CD4-positive, alpha-beta T cell treated with Interleukin-6 at 100 ng/mL for 8 hours (primary cell): ENCODE data around the gene AKR1A1.
"Not testable (repeated sequence)": the region's sequence is repeated elsewhere in the genome, so short reads cannot be mapped to it uniquely, and the experiment has no call there.

ENCODE experiments used
- DNase-seq: peaks from one replicate; pipeline ENCODE4 v3.0.0-alpha.2; 2020; ENCODE audit warnings: mixed read lengths, low spot score

The AKR1A1 gene

DNA sequence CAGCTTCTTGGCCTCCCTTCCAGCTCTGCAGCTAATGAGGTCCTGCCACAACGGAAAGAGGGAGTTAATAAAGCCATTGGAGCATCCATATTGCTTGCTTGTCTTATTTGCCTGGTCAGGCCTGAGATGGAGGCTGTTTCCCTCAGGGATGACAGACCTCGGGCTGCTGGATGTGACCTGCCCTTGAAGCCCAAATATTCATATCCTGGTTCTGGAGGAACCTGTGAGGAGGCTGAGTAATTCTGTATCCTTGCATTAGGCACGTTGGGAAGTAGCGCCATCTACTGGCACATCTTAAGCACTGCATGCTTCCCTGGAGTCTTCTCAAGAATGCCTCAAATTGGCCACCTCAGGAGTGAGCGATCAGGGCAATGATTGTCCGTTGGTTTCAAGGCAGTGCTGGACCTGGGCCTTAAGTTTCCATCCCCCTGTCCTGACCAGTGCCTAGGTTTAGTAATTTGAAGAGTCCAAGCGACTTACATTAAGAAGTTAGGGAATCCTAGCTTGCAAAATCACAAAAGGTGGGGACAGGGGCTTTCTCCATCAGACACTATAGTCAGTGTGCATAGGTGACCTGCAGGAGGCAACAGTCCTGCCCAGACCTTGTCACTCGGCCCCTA, 19.4 kb downstream of the AKR1A1 start:
- peak; percentile 74 for DNase-seq

DNA sequence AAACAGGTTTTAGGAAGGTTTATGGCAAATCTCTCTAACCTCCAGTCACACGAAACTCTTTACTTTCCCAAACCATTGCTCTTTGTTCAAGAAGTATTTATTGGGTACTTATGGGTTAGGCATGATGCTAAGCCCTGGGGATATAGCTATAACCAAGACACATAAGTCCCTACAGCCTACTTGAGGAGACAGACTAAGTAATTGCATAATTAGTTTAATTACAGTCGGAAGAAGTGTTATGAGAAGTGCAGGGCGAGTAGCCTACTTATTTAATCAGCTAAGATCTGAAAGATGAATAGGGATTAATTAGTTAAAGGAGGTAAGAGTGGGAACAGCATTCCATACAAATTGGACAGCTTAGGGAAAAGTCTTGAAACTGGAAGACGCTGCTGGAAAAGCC, 20.0 kb downstream of the AKR1A1 start:
- no peak for DNase-seq

- DNase-seq: no peak
These were observed 22.7 kb downstream of the AKR1A1 start for GRCh38 chr1:45573231-45573804.

DNA sequence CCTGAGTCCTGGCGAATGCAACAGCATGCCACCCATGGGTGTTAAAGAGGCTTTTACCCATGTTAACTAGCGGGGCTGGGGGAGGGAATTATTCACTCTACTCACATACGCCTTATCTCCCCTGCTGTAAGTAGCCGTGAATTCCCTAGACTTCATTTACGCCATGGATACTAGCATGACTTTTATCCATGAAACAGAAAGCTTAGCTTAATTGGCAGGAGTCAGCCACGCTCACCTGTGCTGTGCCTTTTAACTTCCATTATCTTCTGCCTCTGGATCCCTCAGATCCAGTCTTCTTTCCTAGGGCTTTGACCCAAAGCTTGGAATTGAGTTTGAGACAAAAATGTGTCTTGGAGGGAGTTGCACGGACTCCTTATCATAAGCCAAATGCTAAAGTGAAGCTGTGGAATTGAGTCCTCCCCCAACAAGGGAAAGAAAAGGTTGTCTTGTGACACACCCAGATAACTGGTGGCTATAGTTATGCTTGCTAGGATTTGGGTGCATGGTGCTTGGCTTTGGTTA, 23.5 kb downstream of the AKR1A1 start:
- no peak for DNase-seq

GRCh38 chr1:45583264-45583665, 32.6 kb downstream of the AKR1A1 start:
- peak; percentile 96 for DNase-seq

GRCh38 chr1:45583666-45584350, 33.2 kb downstream of the AKR1A1 start, which contains the start of gene NASP:
Gene NASP (plus strand): TSS chr1:45584041. CDS start chr1:45584147, 106 bp downstream.
- peak; percentile 87 for DNase-seq

GRCh38 chr1:45584351-45585109, 33.9 kb downstream of the AKR1A1 start:
- DNase-seq: peak; percentile 88

GRCh38 chr1:45585110-45585426, 34.4 kb downstream of the AKR1A1 start:
- DNase-seq: no peak

- no peak for DNase-seq
These were observed 35.0 kb downstream of the AKR1A1 start for GRCh38 chr1:45585496-45586075.

GRCh38 chr1:45586769-45587168, 36.1 kb downstream of the AKR1A1 start:
- DNase-seq: no peak

GRCh38 chr1:45589861-45590260, 39.2 kb downstream of the AKR1A1 start:
- DNase-seq: no peak

DNA sequence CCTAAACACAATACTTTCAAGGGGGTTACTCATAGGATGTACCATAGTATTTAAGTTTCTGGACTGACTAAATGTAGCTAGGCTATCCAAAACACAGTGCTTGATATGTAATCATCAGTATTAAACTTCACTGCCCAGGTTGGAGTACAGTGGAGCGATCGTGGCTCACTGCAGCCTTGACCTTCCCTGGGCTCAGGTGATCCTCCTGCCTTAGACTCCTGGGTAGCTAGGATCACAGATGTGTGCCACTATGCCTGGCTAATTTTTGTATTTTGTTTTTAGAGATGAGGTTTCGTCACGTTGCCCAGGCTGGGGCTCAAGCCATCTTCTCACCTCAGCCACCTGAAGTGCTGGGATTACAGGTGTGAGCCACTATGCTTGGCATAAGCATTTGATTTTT, 43.8 kb downstream of the AKR1A1 start:
- DNase-seq: no peak

DNA sequence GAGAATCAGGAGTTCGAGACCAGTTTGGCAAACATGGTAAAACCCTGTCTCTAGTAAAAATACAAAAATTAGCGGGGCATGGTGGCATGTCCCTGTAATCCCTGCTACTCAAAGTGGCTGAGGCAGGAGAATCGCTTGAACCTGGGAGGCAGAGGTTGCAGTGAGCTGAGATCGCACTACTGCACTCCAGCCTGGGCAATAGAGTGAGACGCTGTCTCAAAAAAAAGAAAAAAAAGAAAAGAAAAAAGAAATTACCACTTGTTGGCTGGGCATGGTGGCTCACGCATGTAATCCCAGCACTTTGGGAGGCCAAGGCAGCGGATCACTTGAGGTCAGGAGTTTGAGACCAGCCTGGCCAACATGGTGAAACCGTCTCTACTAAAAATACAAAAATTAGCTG, 46.1 kb downstream of the AKR1A1 start:
- not testable (repeated sequence) for DNase-seq

GRCh38 chr1:45604239-45604638, 53.6 kb downstream of the AKR1A1 start:
- no peak for DNase-seq

GRCh38 chr1:45607404-45608074, 56.9 kb downstream of the AKR1A1 start:
- no peak for DNase-seq

GRCh38 chr1:45608175-45609156, 57.8 kb downstream of the AKR1A1 start:
- DNase-seq: no peak

GRCh38 chr1:45610589-45611226, 60.1 kb downstream of the AKR1A1 start:
- DNase-seq: no peak

- no peak for DNase-seq
These were observed 62.4 kb downstream of the AKR1A1 start for GRCh38 chr1:45612941-45613579.

DNA sequence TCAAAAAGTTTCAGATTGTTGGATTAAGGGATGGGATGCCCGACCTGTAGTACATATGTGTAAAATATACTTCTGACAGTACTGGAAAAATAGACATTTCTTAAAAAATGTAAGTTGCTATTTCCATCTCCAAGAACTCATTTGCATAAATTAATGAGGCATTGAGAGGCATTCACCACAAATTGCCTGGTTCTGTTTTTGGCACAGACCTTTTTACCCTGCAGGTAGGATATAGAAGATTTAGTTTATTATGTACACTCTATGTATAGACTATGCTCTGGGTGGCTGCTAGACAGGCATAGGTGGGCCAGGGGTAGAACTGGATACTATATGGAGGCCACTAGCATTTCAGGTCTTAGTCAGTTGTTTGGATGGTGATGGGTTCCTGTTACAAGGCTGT, 65.3 kb downstream of the AKR1A1 start:
- no peak for DNase-seq
